Naive B cell (primary cell): ENCODE measurements around the gene CEP162. TPM values are rescaled to one million over a fixed set of nuclear protein-coding genes. Genes with fewer than 3 reads are reported as not detected.
"Not testable (repeated sequence)": the region's sequence is repeated elsewhere in the genome, so short reads cannot be mapped to it uniquely, and the experiment has no call there.

Experiments
- ATAC-seq, 2 donors: fragments of 150-1000 bp; cut with Tn5 transposase; 2 replicates each; pipeline ENCODE4 v1.10.0; 2021; ENCODE audit warnings: low read depth in 2 of 2, mild to moderate bottlenecking in 2 of 2, moderate library complexity in 2 of 2
- DNase-seq: peaks from one replicate; pipeline ENCODE4 v3.0.0; 2022
- H3K27ac Mint-ChIP-seq, 6 donors: one replicate each; pipeline ENCODE4 v1.8.0; 2020 to 2022; ENCODE audit warnings: mild to moderate bottlenecking in 6 of 6, mixed read lengths in 6 of 6, moderate library complexity in 5 of 6, inconsistent platforms in 2 of 6
- H3K27me3 Mint-ChIP-seq, 3 donors: one replicate each; pipeline ENCODE4 v1.8.0; 2021 to 2022; ENCODE audit warnings: mixed read lengths in 3 of 3, mild to moderate bottlenecking in 1 of 3
- H3K36me3 Mint-ChIP-seq, 2 donors: one replicate each; pipeline ENCODE4 v1.8.0; 2020 to 2022; ENCODE audit warnings: mixed read lengths in 2 of 2, inconsistent platforms in 1 of 2, mild to moderate bottlenecking in 1 of 2
- H3K4me1 Mint-ChIP-seq, 3 donors: one replicate each; pipeline ENCODE4 v1.8.0; 2020 to 2022; ENCODE audit warnings: mixed read lengths in 3 of 3, inconsistent platforms in 1 of 3, mild to moderate bottlenecking in 1 of 3, moderate library complexity in 1 of 3
- H3K4me3 Mint-ChIP-seq, 8 donors: one replicate each; pipeline ENCODE4 v1.8.0; 2020 to 2022; ENCODE audit warnings: mild to moderate bottlenecking in 8 of 8, mixed read lengths in 8 of 8, moderate library complexity in 8 of 8, inconsistent platforms in 2 of 8
- H3K9me3 Mint-ChIP-seq, 7 donors: one replicate each; pipeline ENCODE4 v1.8.0; 2020 to 2022; ENCODE audit warnings: mixed read lengths in 7 of 7, mild to moderate bottlenecking in 5 of 7, inconsistent platforms in 2 of 7, moderate library complexity in 1 of 7
- polyA plus RNA-seq, 6 donors: library from polyadenylated mRNA; unstranded; fragments of 300-500 nt; fragmentation: Illumina TruSeq; gene quantifications; one replicate each; pipeline ENCODE4 v1.2.3, GENCODE V29; 2021; ENCODE audit warnings: low read depth in 6 of 6

CEP162 gene
- polyA plus RNA-seq, 6 donors from 2014 or later: 2.4 to 7.7 (median 5.6) TPM

DNA sequence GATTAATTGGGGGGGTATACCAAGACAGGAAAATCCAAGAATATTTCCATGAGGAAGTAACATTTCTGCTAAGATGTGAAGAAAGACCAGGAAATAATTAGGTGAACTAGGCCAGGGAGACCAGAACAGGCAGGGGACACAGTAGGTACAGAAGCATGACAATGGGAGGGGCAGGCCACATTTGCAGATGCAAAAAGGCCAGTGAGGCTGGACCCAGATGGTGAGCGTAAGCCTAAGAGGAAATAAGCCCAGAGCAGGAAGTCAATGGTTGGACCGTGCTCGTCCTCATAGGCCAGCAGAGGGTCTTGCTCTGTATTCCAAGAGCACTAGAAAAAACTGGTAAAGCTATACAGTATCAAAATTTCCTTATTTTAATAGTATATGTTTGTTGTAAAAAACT lies 9.4 kb downstream of the CEP162 start:
- H3K27ac Mint-ChIP-seq: peak overlapping the region in 1 of 6 donors; percentile 4
- DNase-seq (no peak), ATAC-seq (no peak)
- H3K4me1 Mint-ChIP-seq: peaks cover 9 to 17% (median 12%) of the 10 kb centered on the region in 3 donors
- H3K4me3 Mint-ChIP-seq: no peak overlapping the region
- H3K27me3 Mint-ChIP-seq: no peaks in the 10 kb centered on the region
- H3K36me3 Mint-ChIP-seq: no peaks in the 10 kb centered on the region
- H3K9me3 Mint-ChIP-seq: no peaks in the 10 kb centered on the region

DNA sequence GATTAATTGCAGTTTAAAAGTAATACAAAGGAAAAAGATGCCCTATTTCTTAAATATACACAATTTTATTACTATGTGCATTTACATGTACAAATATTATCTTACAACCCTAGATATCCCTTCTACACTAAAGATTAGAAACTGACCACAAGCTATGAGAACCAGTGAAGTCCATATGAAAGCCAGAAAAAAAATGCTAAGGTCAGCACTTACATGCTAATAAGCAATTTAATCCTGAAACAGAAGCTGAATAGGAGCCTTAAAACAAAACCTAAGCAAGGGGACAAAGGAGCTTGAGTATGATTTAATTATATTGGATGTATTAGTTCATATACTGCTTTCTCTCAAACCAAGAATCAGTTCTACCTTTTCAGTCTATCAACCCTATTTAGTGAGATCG lies 14.2 kb downstream of the CEP162 start:
- Mint-ChIP-seq H3K27me3 (no peaks in the 10 kb centered on the region), H3K27ac (peak overlapping the region in 1 of 6 donors; percentile 36), H3K4me1 (peaks cover 9 to 12% (median 12%) of the 10 kb centered on the region in 3 donors), H3K4me3 (no peak overlapping the region), H3K36me3 (peaks cover 6 to 14% of the 10 kb centered on the region in 2 donors), H3K9me3 (no peaks in the 10 kb centered on the region)
- ATAC-seq: no peak
- DNase-seq: no peak

DNA sequence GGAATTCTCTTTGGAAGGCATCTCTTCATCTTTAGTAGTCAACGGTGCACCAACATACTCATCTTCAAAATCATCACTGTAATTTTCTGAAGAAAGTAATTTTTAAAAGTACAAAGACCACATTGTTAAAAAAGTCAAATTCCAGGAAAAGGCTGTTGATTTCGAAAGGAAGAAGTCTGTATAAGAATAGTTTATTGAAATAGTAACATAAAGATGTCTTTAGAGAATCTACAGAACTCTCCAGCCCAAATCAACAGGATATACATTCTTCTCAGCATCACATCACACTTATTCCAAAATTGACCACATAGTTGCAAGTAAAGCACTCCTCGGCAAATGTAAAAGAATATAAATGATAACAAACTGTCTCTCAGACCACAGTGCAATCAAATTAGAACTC lies 23.4 kb downstream of the CEP162 start:
- no peaks in the 10 kb centered on the region for H3K4me1 Mint-ChIP-seq
- H3K27ac Mint-ChIP-seq: no peak overlapping the region
- peaks cover 0 to 3% (median 0%) of the 10 kb centered on the region in 7 donors for H3K9me3 Mint-ChIP-seq
- H3K4me3 Mint-ChIP-seq: no peak overlapping the region
- no peaks in the 10 kb centered on the region for H3K27me3 Mint-ChIP-seq
- ATAC-seq (no peak), DNase-seq (no peak)
- peaks cover 9 to 22% of the 10 kb centered on the region in 2 donors for H3K36me3 Mint-ChIP-seq

DNA sequence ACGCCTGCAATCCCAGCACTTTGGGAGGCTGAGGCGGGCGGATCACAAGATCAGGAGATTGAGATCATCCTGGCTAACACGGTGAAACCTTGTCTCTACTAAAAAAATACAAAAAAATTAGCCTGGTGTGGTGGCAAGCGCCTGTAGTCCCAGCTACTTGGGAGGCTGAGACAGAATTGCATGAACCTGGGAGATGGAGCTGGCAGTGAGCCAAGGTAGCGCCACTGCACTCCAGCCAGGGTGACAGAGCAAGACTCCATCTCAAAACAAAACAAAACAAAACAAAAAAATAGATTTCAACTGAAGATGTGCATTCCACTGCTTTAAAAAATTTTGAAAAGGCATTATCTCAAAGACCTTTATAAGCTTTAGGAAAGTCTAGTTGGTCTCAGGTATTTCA lies 27.5 kb downstream of the CEP162 start:
- H3K36me3 Mint-ChIP-seq: peaks cover 24 to 28% of the 10 kb centered on the region in 2 donors
- not testable (repeated sequence) for H3K4me3 Mint-ChIP-seq, H3K27ac Mint-ChIP-seq, H3K4me1 Mint-ChIP-seq, H3K9me3 Mint-ChIP-seq, ATAC-seq, DNase-seq, H3K27me3 Mint-ChIP-seq

DNA sequence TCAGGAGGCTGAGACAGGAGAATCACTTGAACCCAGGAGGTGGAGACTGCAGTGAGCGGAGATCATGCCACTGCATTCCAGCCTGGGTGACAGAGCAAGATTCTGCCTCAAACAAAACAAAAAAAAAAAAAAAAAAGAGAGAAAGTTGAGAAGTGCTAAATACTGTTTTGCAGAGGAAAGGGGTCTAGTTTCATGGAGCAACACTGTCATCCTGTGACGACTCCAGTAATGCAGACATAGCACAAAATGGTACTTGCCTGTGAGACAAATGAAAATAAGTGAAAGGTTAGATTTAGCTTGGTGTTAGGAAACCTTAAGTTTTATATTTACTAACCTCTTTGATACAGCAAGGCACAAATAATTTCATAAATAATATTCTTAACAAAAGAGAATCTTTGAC lies 29.7 kb downstream of the CEP162 start:
- Mint-ChIP-seq H3K4me3 (no peak overlapping the region), H3K27me3 (no peaks in the 10 kb centered on the region), H3K9me3 (no peaks in the 10 kb centered on the region), H3K4me1 (no peaks in the 10 kb centered on the region), H3K27ac (no peak overlapping the region), H3K36me3 (peaks cover 33 to 40% of the 10 kb centered on the region in 2 donors)
- no peak for ATAC-seq
- no peak for DNase-seq

DNA sequence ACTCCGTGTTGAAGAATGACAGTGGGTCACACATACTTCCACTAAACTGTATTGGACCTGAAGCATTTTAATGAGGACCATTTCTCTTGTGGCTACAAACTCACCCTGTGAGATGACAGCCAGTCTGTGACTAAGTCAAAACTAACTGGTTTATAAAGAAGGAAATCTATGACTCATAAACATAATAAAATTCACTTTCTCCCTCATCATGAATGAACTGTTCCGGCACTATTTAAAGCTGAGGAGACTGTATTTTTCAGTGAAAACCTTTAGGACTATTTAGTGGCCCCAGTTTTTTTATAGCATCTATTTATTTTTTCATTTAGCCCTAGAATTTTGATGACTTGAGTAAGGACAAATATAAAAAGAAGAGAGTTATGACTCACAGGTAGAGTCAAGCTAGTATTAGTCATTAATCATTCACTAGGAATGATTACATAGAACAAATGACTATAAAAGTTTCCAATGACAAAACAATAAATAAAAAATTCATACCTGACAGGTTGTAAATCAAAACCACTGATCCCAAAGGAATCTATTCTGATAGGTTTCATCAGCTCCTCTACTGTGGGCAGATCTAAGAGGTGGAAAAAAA lies 34.2 kb downstream of the CEP162 start:
- no peak for DNase-seq
- Mint-ChIP-seq H3K4me1 (no peaks in the 10 kb centered on the region), H3K4me3 (no peak overlapping the region), H3K27ac (no peak overlapping the region), H3K9me3 (no peaks in the 10 kb centered on the region), H3K36me3 (peaks cover 52 to 54% of the 10 kb centered on the region in 2 donors), H3K27me3 (no peaks in the 10 kb centered on the region)
- ATAC-seq: no peak

DNA sequence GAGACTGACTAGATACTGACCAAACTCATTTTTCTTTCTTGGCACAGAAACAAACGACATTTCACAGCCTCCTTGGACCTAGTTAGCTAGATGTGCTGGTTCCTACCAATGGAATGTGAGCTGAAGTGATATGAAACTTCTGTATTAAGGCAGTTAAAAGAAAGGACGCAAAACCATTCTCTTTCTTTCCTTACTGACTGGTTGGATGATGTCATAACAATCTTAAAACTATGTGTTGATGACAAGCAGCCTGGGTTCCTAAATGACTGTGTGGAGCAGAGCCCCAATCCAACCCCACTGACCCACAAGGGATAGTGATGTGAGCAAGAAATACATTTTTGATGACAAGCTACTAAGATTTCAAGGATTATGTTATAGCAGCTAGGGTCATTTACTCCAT lies 35.6 kb downstream of the CEP162 start:
- no peaks in the 10 kb centered on the region for H3K4me1 Mint-ChIP-seq
- ATAC-seq (no peak), DNase-seq (no peak)
- H3K9me3 Mint-ChIP-seq: no peaks in the 10 kb centered on the region
- H3K27ac Mint-ChIP-seq: no peak overlapping the region
- H3K4me3 Mint-ChIP-seq: no peak overlapping the region
- no peaks in the 10 kb centered on the region for H3K27me3 Mint-ChIP-seq
- H3K36me3 Mint-ChIP-seq: peaks cover 48 to 55% of the 10 kb centered on the region in 2 donors

- H3K4me3 Mint-ChIP-seq, H3K9me3 Mint-ChIP-seq, H3K27ac Mint-ChIP-seq, ATAC-seq, DNase-seq, H3K27me3 Mint-ChIP-seq, H3K4me1 Mint-ChIP-seq: not testable (repeated sequence)
- H3K36me3 Mint-ChIP-seq: peaks cover 25 to 40% of the 10 kb centered on the region in 2 donors
Observed at GRCh38 chr6:84189356-84189755, 38.1 kb downstream of the CEP162 start.

DNA sequence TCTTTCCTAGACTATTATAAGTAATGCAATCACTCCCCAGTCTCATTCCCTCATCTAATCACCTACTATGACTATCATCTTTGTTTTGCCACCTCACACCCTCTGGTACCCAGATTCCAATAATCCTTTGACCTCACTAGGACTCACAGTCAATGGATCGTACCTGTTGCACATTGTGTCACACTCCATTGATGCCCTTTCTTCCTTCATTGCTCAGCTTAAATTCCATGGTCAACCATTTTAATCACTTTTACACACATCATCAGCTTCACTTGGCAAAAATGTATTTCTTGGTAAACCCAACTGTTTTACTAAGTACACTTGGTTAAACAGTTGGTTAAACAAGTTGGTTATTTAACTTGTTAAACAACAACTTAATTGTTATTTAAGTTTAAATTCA lies 44.0 kb downstream of the CEP162 start:
- H3K4me3 Mint-ChIP-seq: no peak overlapping the region
- peaks cover 0 to 19% of the 10 kb centered on the region in 2 donors for H3K36me3 Mint-ChIP-seq
- H3K4me1 Mint-ChIP-seq: no peaks in the 10 kb centered on the region
- ATAC-seq: no peak
- H3K27ac Mint-ChIP-seq: no peak overlapping the region
- DNase-seq: no peak
- H3K27me3 Mint-ChIP-seq: no peaks in the 10 kb centered on the region
- peaks cover 0 to 4% (median 0%) of the 10 kb centered on the region in 7 donors for H3K9me3 Mint-ChIP-seq

- Mint-ChIP-seq H3K27me3 (no peaks in the 10 kb centered on the region), H3K4me1 (no peaks in the 10 kb centered on the region), H3K4me3 (no peak overlapping the region), H3K36me3 (peaks cover 0 to 13% of the 10 kb centered on the region in 2 donors), H3K27ac (no peak overlapping the region), H3K9me3 (peaks cover 0 to 4% (median 0%) of the 10 kb centered on the region in 7 donors)
- ATAC-seq (no peak), DNase-seq (no peak)
Observed at GRCh38 chr6:84182001-84182400, 45.4 kb downstream of the CEP162 start.

DNA sequence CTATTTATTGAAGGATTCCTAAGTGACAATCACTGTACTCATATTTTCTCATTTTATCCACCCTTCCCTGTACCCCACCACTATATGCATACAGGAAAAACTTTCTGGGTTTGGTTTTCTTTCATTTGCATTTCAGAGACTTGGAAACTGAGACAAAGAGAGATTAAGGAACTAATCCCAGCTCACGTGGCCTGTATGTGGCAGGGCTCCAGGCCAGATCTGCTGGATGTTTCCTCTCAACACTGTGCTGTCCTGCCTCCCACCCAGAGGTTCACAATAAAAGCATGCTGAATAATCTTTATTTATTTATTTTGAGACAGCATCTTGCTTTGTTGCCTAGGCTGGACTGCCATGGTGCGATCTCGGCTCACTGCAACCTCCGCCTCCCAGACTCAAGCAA lies 50.2 kb downstream of the CEP162 start:
- H3K27me3 Mint-ChIP-seq: no peaks in the 10 kb centered on the region
- peaks cover 0 to 18% of the 10 kb centered on the region in 2 donors for H3K36me3 Mint-ChIP-seq
- peaks cover 0 to 4% (median 2%) of the 10 kb centered on the region in 7 donors for H3K9me3 Mint-ChIP-seq
- H3K4me3 Mint-ChIP-seq: no peak overlapping the region
- no peak for ATAC-seq
- DNase-seq: no peak
- H3K27ac Mint-ChIP-seq: peak overlapping the region in 1 of 6 donors; percentile 75
- peaks cover 0 to 5% (median 4%) of the 10 kb centered on the region in 3 donors for H3K4me1 Mint-ChIP-seq

GRCh38 chr6:84172574-84172973 lies 54.9 kb downstream of the CEP162 start:
- Mint-ChIP-seq H3K36me3 (peaks cover 0 to 27% of the 10 kb centered on the region in 2 donors), H3K4me1 (peaks cover 0 to 26% (median 15%) of the 10 kb centered on the region in 3 donors), H3K27me3 (no peaks in the 10 kb centered on the region), H3K27ac (no peak overlapping the region), H3K4me3 (no peak overlapping the region), H3K9me3 (peaks cover 0 to 2% (median 0%) of the 10 kb centered on the region in 7 donors)
- DNase-seq (no peak), ATAC-seq (no peak)

DNA sequence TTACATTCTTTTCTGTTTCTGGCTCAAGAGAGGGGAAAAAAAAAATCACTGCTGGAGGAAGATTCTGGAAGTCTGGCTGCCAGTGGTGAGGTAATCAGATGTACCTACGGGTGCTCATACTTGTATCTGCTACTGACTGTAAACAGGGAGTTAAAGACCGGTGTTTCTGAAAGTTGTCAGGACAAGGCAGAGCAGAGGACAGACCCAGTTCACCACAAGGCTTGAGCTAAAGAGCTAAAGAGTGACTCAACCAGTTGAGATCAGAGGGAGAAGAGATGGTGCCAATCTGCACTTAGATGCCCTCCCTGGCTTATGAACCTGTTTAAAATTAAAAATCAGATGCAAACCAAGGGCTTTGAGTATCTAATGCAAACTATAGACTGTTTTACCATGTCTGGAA lies 55.4 kb downstream of the CEP162 start:
- H3K4me3 Mint-ChIP-seq: peak overlapping the region in 1 of 8 donors; percentile 24

DNA sequence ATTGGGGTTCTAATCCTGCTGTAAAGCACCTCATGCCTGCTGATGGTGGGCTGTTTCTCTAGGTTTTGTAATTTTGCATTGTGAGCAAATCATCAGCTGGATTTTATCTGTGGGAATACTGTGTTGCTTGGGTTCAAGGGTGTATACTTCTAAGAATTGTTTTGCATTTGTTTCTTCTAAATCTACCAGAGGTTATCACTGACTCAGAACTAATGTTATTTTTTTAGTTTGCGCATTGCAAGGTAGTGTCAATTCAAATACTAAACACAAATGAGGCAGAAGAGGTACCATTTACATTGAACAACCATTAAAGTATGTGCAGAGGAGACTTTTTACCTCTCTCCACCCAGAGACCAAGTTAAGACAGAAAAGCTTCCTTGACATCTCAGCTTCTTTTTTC lies 60.0 kb downstream of the CEP162 start:
- Mint-ChIP-seq H3K27ac (no peak overlapping the region), H3K9me3 (peaks cover 0 to 6% (median 1%) of the 10 kb centered on the region in 7 donors), H3K4me1 (peaks cover 0 to 24% (median 11%) of the 10 kb centered on the region in 3 donors), H3K27me3 (no peaks in the 10 kb centered on the region), H3K4me3 (no peak overlapping the region), H3K36me3 (peaks cover 0 to 34% of the 10 kb centered on the region in 2 donors)
- no peak for DNase-seq
- no peak for ATAC-seq

More for the DNA sequence above, 55.4 kb downstream of the CEP162 start:
- H3K27ac Mint-ChIP-seq: no peak overlapping the region
- H3K36me3 Mint-ChIP-seq: peaks cover 0 to 27% of the 10 kb centered on the region in 2 donors
- DNase-seq (no peak), ATAC-seq (no peak)
- peaks cover 0 to 26% (median 15%) of the 10 kb centered on the region in 3 donors for H3K4me1 Mint-ChIP-seq
- no peaks in the 10 kb centered on the region for H3K27me3 Mint-ChIP-seq
- H3K9me3 Mint-ChIP-seq: peaks cover 0 to 2% (median 0%) of the 10 kb centered on the region in 7 donors
